Dedifferentiated amniotic fluid mesenchymal stem cell (primary cell): ENCODE results near the gene MTUS2.

Experiments used
- DNase-seq: peaks from one replicate; pipeline ENCODE4 v3.0.0-alpha.2; 2016; ENCODE audit errors: extremely low spot score

Gene MTUS2

DNA sequence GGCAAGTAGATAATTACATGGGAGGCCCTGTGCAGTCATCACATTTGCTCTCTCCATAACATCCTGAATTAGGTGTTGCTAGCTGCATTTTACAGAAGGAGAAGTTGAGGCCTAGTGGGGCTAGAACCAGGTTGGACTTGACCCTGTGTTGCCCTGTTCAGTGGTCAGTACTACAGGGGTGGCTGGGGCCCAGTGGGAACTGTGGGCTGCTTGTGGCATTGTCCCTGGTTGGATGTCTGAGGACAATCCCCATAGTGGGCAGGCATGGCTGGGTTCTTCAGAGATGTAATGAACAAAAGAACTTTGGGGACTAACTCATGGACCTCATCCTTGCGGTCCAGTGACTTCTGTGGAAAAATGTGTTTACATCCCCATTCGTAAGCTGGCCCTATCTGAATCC is 38.9 kb downstream of the MTUS2 start:
- no peak for DNase-seq

DNA sequence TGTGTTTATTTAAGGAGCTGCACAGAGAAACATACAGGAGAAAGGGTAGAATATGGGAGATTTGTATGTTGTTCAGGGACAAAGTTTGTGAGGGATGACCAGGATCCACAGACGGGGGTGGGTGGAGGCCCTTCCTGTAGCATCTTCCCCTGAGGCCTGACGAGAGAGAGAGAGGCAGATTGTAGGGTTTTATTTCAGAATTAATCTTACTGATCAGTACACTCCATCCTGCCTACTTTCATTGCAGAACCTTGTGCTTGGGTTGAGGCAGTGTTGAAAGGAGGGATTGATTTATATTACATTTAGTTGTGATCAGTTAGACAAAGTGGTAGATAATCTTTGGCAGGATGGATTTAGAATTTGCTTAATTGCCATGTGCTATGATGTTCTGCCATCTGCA is 39.6 kb downstream of the MTUS2 start:
- DNase-seq: no peak

DNA sequence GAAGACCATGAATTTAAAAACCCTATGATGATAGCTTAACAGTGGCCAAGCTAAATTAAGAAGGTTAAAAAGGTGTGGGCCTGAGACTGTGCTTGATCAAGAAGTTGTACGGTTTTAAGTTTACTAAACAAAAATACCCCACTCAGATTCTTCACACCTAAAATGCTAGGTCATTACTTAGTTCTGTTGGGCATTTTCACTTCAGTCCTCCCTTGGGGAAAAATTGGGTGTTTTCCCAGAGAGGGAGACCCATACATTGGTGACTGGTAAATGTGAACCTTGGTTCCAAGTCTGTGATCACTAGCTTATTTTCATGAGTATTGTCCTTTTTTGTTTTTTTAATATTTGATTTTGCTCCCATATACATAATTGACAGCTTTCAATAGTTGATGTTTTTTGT is 44.4 kb downstream of the MTUS2 start:
- DNase-seq: no peak

DNA sequence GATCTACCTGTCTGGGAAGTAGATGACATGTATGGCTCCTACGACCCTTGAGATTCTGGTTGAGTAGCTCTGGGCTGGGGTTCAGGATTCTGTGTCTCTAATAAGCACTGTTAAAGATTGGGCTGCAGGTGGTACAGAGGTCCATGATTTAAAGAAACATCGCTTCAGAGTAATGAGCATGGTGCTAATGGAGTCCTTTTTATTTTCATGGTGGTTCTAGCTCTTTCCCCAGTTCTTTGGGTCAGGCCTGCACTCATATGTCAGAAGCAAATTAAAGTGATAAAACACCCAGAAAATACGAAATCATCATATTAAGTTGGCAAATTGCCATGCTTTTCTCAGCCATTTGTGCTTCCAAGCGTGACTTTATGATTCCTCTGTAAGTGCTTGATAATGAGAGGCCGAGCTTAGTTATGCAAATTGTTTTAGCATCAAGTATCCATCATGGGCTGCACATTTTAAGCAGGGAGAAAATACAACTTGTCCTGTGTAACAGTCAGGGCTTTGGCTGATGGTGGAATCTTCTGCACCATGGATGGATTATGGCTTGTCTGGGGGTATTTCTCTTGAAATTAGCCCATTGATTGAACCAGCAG is 45.1 kb downstream of the MTUS2 start:
- no peak for DNase-seq

DNA sequence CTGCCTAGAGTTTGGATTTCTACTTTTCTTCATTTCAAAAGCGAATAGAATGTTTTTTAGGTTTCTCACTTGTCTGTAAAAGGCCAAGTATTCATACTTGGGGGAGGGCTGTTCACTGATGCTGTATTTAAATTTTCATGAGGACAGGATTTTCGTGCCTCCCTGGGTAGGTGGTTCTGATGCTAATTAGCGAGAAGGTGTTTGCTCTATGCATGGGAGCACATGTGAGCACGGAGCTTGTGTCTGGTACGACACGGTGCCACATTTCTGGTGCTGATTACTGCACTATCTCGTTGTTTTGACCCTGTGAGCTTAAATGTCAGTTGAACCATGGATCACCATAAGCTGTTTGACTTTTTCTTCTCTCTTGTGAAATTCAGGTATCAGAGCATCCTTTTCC is 45.8 kb downstream of the MTUS2 start:
- DNase-seq: no peak

DNA sequence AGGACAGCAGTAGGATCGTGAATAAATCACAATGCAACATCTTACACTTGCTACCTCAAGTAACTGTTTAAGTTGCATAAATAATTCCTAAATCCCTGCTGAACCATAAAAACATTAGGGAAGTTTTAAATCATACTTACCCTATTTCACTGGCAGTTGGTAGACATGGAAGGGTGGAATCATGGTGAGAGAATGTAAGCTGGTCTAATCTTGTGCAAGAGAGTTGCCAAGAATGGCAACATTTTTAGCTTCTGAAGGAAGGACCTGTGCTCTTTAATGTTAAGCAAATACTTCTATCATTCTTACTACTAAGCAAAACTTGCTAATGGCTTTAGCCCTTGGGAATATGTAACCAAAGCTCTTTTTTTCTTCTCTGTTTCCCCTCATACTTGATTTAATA is 46.8 kb downstream of the MTUS2 start:
- no peak for DNase-seq

DNA sequence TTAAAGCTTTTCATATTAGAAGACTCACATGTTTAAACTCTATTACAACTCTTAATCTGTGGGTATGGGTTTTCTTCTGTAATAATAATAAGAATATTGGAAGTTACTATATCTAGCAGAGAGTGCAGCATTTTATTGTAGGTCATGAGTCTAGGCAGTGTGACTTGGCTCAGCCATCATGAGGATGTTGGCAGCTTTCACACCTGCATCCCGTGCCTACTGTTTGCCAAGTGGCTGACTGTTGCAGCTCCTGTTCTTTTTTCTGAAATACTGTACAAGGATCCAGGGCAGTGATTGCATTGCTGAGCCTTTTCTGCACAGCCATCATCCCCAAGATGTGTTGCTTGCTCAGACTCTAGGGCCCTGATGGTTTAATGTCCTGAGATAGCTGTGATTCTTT is 47.4 kb downstream of the MTUS2 start:
- DNase-seq: no peak

DNA sequence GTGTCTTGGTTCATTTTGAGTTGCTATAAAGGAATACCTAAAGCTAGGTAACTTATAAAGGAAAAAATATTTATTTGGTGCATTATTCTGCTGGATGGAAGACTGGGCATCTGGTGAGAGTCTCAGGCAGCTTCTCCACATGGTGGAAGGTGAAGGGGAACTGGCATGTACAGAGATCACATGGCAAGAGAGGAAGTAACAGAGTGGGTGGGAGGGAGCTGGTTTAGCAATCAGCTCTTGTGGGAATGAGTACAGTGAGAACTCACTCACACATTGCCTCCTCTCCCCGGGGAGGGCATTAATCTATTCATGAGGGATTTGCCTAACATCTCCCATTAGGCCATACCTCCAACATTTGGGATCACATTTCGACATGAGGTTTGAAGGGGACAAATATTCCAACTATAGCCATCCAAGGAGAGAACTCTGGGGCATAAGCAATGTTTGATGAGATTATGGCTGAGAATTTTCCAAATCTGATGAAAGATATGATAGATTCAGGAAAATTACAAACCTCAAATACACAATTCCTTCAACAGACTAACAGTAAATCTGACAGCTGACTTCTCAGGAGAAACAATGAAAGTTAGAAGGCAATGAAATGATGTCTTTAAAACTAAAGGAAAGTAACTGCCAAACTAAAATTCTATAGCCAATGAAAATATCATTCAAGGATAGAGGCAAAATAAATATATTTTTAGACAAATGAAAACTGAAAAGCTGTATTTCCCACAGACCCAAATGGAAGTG is 52.5 kb downstream of the MTUS2 start:
- no peak for DNase-seq

DNA sequence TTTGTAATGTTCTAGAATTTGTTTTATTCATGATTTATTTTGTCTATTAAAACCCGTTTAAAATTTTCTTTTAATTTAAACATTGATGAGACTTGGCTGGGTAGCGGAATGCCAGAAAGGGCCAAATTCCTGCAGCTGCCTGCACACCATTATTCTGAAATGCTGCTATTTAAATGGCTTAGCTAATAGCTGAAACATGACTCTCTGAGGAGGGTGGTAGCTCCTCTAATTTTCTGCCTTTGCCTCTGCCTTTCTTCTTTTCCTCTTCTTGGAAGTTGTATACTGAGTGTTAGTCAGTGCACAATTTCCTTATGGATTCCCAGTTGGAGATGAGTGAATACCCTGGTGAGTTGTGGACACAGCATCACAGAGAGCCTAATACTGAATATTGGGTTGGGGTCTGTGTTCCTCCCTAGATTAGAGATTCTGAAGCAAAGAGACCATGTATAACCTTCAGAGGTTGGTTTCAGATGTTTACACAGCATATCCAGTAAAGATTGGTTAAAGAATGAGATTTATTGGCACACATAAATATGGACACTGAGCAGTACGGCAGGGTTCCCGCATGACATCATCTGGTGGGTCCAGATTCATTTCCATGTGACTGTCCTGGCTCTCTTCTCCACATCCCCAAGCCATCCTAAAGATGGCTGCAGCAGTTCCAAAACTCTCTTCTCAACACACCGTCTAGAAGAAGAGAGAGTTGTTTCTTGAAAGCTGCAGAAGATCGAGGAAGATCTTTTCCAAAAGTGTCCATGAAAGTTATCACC is 55.9 kb downstream of the MTUS2 start:
- DNase-seq: no peak

DNA sequence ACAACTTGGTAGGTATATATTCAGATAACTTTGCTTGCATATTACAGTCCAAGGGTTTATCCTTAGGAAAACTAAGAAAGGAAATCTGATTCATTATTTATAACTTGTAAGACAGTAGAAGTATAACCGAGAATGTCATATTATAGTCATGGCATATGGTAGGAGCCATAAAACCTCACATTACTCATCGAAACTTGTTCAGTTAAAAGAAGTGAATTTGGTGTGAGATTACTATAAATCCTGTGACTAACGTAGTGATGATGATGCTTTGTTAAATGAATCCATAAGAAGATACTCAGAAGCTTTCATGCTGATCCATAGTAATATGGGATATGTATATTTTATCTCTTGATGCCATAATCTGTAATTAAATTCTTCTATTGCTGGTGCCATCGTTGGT is 57.3 kb downstream of the MTUS2 start:
- DNase-seq: no peak

DNA sequence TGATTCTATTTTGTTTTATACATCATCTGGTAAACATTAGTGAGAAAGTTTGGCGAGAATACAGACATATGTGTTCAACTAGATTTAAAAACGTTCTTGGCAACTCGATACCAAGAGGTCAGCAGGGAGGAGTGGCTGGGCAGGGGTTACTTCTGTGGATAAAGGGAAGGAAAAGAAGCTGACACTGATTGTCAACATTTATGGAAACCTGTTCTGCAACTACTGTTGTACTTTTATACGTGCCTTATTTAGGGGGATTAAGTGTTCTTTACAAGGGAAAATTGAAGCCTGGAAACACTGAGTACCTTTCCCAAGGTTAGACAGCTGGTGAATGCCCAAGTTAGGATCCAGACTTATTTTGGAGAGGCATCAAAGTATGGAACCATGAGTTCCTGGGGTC is 65.0 kb downstream of the MTUS2 start:
- no peak for DNase-seq

DNA sequence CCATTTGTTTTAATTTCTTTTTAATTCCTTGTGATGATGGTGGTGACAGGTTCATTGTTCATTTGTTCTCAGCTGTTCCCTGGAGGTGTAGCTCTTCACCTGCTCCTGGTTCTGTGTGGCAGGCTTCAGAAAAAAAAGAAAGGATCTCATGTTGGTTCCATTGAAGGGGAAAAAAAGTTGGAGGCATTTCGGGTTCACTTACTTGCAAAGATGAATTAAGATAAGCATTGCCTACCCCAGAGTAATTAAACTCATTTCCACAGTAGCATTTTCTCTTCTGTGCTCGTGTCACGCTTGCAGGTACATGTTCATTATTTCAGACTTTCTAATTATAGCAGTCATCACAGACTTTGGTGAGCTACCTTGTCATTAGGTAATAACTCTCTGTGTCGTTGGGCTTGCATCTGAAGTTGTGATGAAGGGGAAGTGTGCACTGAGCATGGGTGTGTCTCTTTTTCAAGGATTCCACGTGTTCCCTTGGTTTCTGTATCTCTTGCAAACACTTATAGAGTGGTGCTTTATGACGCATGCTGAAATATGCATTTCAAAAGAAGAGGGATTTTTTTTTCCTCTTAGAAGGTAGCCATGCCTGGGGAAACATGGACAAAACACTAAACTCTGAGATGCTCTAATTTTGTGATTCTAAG is 69.1 kb downstream of the MTUS2 start:
- no peak for DNase-seq

DNA sequence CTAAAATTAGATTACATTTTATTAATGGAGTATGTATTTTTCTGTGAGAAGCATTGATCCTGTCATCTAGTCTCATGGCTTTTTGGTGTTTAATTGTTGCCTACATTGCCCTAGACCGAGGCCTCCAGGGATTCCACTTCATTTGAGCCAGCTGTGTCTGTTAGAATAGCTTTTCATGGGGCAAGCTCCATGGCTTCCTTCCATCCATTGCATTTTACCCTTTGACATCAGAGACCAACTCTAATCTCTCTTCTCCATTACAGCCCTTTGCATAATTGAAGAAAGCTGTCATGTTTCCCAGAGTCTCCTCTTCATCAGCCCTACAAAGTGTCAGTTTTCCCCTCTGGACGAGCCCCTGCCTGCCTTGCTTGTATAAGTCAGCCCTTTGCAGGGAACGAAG is 70.6 kb downstream of the MTUS2 start:
- DNase-seq: no peak

DNA sequence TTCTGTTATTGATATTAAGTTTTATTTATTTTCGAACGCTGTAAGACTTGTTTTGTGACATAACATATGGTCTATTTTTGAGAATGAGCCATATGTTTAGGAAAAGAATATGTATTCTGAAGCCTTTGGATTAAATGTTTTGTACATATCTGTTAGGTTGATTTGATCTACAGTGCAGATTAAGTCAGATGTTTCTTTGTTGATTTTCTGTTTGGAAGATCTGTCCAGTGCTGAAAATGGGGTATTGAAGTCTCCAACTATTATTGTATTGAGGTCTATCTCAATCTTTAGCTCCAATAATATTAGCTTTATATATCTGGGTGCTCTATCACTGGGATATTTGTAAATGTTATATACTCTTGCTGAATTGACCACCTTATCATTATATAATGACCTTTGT is 97.9 kb downstream of the MTUS2 start:
- no peak for DNase-seq

DNA sequence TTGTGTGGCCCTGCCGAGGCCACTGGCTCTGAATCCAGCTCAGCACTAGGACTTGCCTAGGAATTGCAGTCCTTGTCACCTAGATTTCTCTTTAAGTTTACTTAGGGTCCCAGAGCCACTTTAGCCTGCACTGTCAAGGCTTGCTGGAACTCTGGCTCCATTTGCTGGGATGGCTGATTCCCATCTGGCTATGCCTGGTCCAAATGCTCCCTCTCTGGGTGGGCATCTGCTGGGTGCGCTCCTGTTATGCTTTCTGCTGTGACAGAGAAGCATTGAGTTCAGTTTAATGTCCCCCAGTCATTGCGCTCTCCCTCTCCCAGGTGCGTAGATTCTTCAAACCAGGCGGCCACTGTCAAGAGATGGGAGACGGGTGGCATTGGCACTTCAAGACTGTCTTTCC is 102.2 kb downstream of the MTUS2 start:
- DNase-seq: no peak

DNA sequence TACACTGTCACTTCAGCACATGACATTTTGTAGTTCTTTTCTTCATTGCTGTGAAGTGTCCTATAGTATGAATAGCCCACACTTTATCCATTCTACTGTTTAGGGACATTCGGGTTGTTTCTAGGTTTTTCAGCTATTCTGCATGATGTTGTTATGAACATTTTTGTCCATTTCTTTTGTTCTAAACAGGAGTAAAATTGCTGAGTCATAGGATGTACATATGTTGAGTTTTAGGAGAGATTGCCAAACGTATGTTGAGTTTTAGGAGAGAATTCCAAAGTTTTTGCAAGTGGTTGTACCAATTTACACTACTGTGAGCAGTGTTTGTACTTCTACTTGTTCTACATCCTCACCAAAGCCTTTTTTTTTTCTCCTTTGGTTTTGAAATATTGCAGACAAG is 115.0 kb downstream of the MTUS2 start:
- DNase-seq: no peak

DNA sequence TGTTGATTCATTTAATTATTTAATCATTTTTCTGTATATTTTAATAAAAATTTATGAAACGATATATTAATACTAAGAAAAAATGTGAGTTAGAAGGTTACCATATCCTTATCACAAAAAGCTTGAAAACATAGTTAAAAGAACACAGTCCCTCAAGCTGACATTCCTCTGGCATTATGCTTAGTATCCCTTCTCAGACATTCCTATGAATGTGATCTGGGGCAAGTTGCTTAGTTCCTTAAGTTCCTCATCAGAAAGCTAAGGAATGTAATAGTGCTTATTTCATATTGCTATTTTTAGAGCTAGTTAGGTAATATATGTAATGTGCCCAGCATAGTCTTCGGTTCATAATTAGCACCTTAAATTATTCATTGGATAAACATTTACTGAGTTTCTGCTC is 122.8 kb downstream of the MTUS2 start:
- DNase-seq: no peak

DNA sequence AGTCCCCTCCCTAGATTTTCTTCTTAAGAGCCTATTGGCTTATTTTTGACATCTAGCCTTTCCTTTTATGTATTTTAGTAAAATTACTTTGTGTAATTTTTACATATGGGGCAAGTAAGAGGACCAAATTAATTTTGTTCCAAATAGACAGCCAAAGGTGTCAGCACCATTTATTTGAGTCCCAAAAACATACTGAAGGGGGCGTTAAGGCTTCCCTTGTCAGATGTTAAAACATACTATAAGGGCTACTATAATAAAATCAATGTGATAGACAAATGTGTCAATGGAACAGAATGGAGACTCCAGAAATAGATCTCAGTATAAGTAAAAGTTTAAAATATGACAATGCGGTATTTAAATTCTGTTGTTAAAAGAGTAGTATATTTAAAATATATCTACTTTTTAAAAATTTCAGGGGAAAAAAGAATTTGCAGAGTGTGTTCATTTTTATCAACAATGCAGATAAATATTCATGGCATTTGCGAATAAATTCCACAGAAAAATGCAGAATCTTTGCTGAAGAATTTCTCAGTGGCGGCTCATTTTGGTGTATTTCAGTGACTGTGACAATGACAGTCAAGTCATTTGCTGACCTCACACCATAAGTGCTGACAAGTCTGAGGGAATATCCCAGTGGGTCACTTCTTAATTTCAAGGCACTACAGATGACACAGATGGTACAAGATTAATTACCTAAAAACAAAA is 133.7 kb downstream of the MTUS2 start:
- no peak for DNase-seq

DNA sequence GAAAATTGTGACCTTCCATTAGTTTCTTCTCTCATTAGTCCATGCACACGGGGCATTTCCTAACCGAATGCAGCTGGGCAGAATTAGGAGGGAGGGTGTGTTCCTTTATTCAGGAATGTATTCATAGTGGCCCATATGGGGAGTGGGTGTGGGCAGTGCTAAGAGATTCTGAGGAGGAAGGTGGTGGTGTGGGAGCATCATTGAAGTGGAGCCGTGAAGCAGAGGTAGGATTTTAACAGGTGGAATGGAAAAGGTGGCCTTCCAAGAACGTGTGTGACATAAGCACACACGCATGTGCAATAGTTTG is 134.2 kb downstream of the MTUS2 start:
- no peak for DNase-seq

DNA sequence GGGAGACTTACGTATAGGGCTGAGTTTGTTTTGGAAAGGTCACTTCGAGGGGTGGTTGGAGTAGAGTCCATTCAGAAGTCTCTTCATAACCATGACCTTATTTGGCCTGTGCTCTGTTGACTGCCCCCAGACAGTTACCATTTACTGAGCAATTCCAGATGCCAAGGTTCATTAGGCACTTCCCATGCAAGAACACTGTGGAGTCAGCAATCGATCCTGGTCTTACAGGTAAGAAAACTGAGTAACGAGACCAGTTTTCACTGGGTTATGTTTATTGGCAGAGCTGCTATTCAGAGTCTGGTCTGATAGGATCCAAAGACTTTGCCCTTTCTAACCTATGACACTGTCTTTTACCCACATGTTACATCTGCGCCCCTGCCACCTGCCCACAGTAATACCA is 134.7 kb downstream of the MTUS2 start:
- DNase-seq: no peak

DNA sequence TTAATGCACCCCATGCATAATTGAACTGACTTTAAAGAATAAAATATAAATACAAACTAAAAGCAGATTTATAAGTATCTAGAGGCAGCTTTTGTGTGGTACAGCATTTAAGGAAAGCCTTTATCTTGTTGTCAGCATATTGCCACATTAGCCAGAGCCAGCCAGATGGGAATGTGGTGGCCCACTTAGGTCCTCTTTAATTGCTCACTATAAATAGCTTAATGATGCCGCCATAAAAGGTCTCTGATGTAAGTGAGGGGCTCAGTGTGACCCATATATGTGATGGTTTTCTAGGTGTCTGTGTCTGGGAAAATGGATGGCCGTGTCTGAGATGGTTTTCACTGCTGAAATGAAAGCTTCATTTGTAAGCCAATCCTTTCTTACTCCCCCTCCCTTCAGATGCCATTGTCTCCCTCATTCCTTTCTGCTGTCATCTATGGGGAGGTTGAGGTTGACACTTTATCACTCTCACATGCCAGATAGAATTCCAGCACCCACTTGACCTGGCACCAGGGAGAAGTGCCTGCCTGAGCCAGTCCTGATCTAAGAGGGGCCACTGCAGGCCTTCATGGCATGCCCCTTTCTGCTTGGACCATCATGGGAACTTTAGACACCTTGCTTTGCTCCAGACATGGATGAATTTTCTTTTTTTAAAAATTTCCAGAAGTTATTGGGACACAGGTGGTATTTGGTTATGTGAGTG is 135.3 kb downstream of the MTUS2 start:
- DNase-seq: no peak

DNA sequence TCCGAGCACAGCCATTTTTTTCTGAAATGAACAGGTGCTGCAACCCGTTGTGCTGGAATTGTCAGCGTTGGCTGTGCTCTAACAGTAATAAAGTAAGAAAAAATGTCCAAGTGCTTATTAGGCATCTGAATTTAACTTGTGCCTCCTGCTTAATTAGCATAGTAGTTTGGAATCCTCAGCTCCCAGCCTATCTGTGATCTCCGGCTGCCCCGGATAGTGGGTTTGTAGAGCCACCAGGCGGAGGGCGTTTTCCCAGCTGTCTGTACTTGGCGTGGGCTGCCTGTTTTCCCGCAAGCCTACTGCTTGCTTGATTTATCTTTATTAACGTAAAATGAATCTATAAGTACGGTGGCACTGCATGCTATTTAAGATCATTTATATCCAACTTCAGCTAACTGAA is 137.9 kb downstream of the MTUS2 start:
- DNase-seq: no peak
